ENCODE results near the gene MORF4L2. TPM values are rescaled to one million over a fixed set of nuclear protein-coding genes. Genes with fewer than 3 reads are reported as not detected.
"Not testable (repeated sequence)": the region's sequence is repeated elsewhere in the genome, so short reads cannot be mapped to it uniquely, and the experiment has no call there.

The MORF4L2 gene
- total RNA-seq, 4 donors from 2014 or later: 258 to 722 (median 535) TPM

GRCh38 chrX:103658681-103659433, 27.6 kb downstream of the MORF4L2 start:
- H3K27ac ChIP-seq: no peak overlapping the region
- H3K4me3 ChIP-seq: no peak overlapping the region
- TF ChIP-seq CTCF (IDR thresholded peaks at IDR 0.05) (no peak), POLR2A (IDR thresholded peaks at IDR 0.05) (no peak)
- H3K4me1 ChIP-seq: no peaks in the 10 kb centered on the region
- DNase-seq: no peak
- no peaks in the 10 kb centered on the region for H3K36me3 ChIP-seq
- intact Hi-C loops (cut with DNase I; ENCODE audit: low total_unique reads): no loop called here
- H3K9me3 ChIP-seq: no peaks in the 10 kb centered on the region
- peaks cover 0 to 8% of the 10 kb centered on the region in 2 donors for H3K27me3 ChIP-seq

DNA sequence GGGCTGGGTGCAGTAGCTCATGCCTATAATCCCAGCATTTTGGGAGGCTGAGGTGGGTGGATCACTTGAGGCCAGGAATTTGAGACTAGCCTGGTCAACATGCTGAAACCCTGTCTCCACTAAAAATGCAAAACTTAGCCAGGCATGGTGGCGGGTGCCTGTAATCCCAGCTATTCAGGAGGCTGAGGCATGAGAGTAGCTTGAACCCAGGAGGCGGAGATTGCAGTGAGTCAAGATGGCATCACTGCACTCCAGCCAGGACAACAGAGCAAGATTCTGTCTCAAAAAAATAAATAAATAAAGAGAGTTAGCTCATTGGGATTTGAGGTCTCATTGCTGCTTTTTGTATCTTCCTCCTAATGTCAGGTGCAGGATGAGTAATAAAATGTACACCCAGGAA, 29.4 kb downstream of the MORF4L2 start:
- H3K27me3 ChIP-seq; H3K36me3 ChIP-seq; intact Hi-C loops (cut with DNase I; ENCODE audit: low total_unique reads); H3K9me3 ChIP-seq; H3K4me1 ChIP-seq; DNase-seq; H3K4me3 ChIP-seq; H3K27ac ChIP-seq: not testable (repeated sequence)

GRCh38 chrX:103656617-103657016, 29.9 kb downstream of the MORF4L2 start:
- Histone ChIP-seq H3K9me3 (no peaks in the 10 kb centered on the region), H3K27ac (no peak overlapping the region), H3K4me3 (no peak overlapping the region), H3K36me3 (no peaks in the 10 kb centered on the region), H3K4me1 (no peaks in the 10 kb centered on the region), H3K27me3 (no peaks in the 10 kb centered on the region)
- intact Hi-C loops (cut with DNase I; ENCODE audit: low total_unique reads): no loop called here
- no peak for DNase-seq
- TF ChIP-seq POLR2A (IDR thresholded peaks at IDR 0.05): no peak
- no peak for TF ChIP-seq CTCF (IDR thresholded peaks at IDR 0.05)

- H3K4me3 ChIP-seq; H3K9me3 ChIP-seq; intact Hi-C loops (cut with DNase I; ENCODE audit: low total_unique reads); H3K27ac ChIP-seq; H3K27me3 ChIP-seq; H3K4me1 ChIP-seq; DNase-seq; H3K36me3 ChIP-seq: not testable (repeated sequence)
Observed at GRCh38 chrX:103655230-103656000, 31.1 kb downstream of the MORF4L2 start.

GRCh38 chrX:103651151-103651773, 35.2 kb downstream of the MORF4L2 start:
- no peaks in the 10 kb centered on the region for H3K9me3 ChIP-seq
- TF ChIP-seq CTCF (IDR thresholded peaks at IDR 0.05): no peak
- TF ChIP-seq POLR2A (IDR thresholded peaks at IDR 0.05): no peak
- intact Hi-C loops (cut with DNase I; ENCODE audit: low total_unique reads): no loop called here
- H3K27me3 ChIP-seq: no peaks in the 10 kb centered on the region
- no peak for DNase-seq
- H3K4me3 ChIP-seq: no peak overlapping the region
- no peak overlapping the region for H3K27ac ChIP-seq
- H3K36me3 ChIP-seq: no peaks in the 10 kb centered on the region
- H3K4me1 ChIP-seq: no peaks in the 10 kb centered on the region

GRCh38 chrX:103647630-103648029, 38.9 kb downstream of the MORF4L2 start:
- intact Hi-C loops (cut with DNase I; ENCODE audit: low total_unique reads): no loop called here
- H3K4me3 ChIP-seq: no peak overlapping the region
- H3K4me1 ChIP-seq: no peaks in the 10 kb centered on the region
- H3K27me3 ChIP-seq: no peaks in the 10 kb centered on the region
- no peaks in the 10 kb centered on the region for H3K9me3 ChIP-seq
- H3K27ac ChIP-seq: no peak overlapping the region
- no peak for DNase-seq
- TF ChIP-seq POLR2A (IDR thresholded peaks at IDR 0.05) (no peak), CTCF (IDR thresholded peaks at IDR 0.05) (no peak)
- no peaks in the 10 kb centered on the region for H3K36me3 ChIP-seq

Data from uterus (tissue), 4 donors.